Panc1 (cell line): ENCODE results near the gene BRICD5.

Experiments used
- POLR2AphosphoS5 ChIP-seq: IDR thresholded peaks from 2 replicates; pipeline ENCODE4 v1.6.1; 2012; ENCODE audit warnings: mild to moderate bottlenecking, low read depth, low read length, moderate library complexity
- SIN3A ChIP-seq: IDR thresholded peaks from 2 replicates; pipeline ENCODE4 v1.6.1; 2012; ENCODE audit warnings: low read depth, mild to moderate bottlenecking, low read length, moderate library complexity, borderline replicate concordance; ENCODE audit not compliant: insufficient read depth
- TF ChIP-seq, protein P1 (sequence below): fragments of 450-650 bp; IDR thresholded peaks from 2 replicates; pipeline ENCODE4 v1.5.1; 2017; ENCODE audit warnings: mild to moderate bottlenecking

- TF ChIP-seq, protein P1, sequence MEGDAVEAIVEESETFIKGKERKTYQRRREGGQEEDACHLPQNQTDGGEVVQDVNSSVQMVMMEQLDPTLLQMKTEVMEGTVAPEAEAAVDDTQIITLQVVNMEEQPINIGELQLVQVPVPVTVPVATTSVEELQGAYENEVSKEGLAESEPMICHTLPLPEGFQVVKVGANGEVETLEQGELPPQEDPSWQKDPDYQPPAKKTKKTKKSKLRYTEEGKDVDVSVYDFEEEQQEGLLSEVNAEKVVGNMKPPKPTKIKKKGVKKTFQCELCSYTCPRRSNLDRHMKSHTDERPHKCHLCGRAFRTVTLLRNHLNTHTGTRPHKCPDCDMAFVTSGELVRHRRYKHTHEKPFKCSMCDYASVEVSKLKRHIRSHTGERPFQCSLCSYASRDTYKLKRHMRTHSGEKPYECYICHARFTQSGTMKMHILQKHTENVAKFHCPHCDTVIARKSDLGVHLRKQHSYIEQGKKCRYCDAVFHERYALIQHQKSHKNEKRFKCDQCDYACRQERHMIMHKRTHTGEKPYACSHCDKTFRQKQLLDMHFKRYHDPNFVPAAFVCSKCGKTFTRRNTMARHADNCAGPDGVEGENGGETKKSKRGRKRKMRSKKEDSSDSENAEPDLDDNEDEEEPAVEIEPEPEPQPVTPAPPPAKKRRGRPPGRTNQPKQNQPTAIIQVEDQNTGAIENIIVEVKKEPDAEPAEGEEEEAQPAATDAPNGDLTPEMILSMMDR, result no peak
- no peak for TF ChIP-seq POLR2AphosphoS5
- no peak for TF ChIP-seq SIN3A
Observed at GRCh38 chr16:2216330-2216729, 5.7 kb upstream of the BRICD5 start.
